Activated CD4-positive, alpha-beta T cell treated with anti-CD3 and anti-CD28 coated beads for 36 hours (primary cell): ENCODE data around the gene NOP58. TPM values are rescaled to one million over a fixed set of nuclear protein-coding genes. Genes with fewer than 3 reads are reported as not detected.

Source experiments
- ATAC-seq: fragments of 200-7000 bp; cut with Tn5 transposase; one replicate; pipeline ENCODE4 v1.10.0; 2021; ENCODE audit warnings: mild to moderate bottlenecking, moderate library complexity
- CTCF ChIA-PET: fragments of 350-600 bp; sonication (Branson Sonifier 250); formaldehyde crosslinking; loops from one replicate; lab custom pipeline; 2021; ENCODE audit warnings: antibody characterized with exemption; lab: Charles Lee
- POLR2A ChIA-PET: fragments of 350-600 bp; sonication (Branson Sonifier 250); formaldehyde crosslinking; loops from one replicate; lab custom pipeline; 2021; ENCODE audit warnings: antibody characterized with exemption, inconsistent platforms; lab: Charles Lee
- DNase-seq: peaks from one replicate; pipeline ENCODE4 v3.0.0-alpha.2; 2020
- H3K27ac Mint-ChIP-seq: one replicate; pipeline ENCODE4 v1.8.0; 2021; ENCODE audit warnings: mixed read lengths
- H3K27me3 Mint-ChIP-seq: one replicate; pipeline ENCODE4 v1.8.0; 2021; ENCODE audit warnings: mixed read lengths
- H3K36me3 Mint-ChIP-seq: one replicate; pipeline ENCODE4 v1.8.0; 2021; ENCODE audit warnings: low read depth, mixed read lengths
- H3K4me1 Mint-ChIP-seq: one replicate; pipeline ENCODE4 v1.8.0; 2021; ENCODE audit warnings: mixed read lengths
- H3K4me3 Mint-ChIP-seq: one replicate; pipeline ENCODE4 v1.8.0; 2021; ENCODE audit warnings: mild to moderate bottlenecking, moderate library complexity, mixed read lengths
- H3K9me3 Mint-ChIP-seq: one replicate; pipeline ENCODE4 v1.8.0; 2021; ENCODE audit warnings: low read depth, mixed read lengths
- intact Hi-C, 2 experiments: fragments of 100-400 bp; cut with DNase I in 1 of 2; cut with micrococcal nuclease in 1 of 2; formaldehyde crosslinking; loops; one replicate each; pipeline versions ENCODE4 v1.14.2 to v1.15.1; 2022 to 2024; cut with DNase I, micrococcal nuclease
- total RNA-seq, 2 experiments: library from RNA; stranded (reverse); gene quantifications; one replicate each; pipeline ENCODE4 v1.2.3, GENCODE V29; 2021

The NOP58 gene
- total RNA-seq, 2 experiments from 2014 or later = 160 to 180 TPM

- Mint-ChIP-seq H3K9me3 (no peaks in the 10 kb centered on the region), H3K4me3 (no peak overlapping the region), H3K36me3 (no peaks in the 10 kb centered on the region), H3K27ac (no peak overlapping the region), H3K4me1 (no peaks in the 10 kb centered on the region), H3K27me3 (no peaks in the 10 kb centered on the region)
- intact Hi-C loops = no loop called here
- ChIA-PET CTCF (no interaction called here), POLR2A (no interaction called here)
- DNase-seq (no peak), ATAC-seq (no peak)
Measured at GRCh38 chr2:202339071-202339870, 73.7 kb downstream of the NOP58 start.

- Mint-ChIP-seq H3K36me3 (no peaks in the 10 kb centered on the region), H3K4me3 (no peak overlapping the region), H3K9me3 (no peaks in the 10 kb centered on the region), H3K4me1 (no peaks in the 10 kb centered on the region), H3K27ac (no peak overlapping the region), H3K27me3 (no peaks in the 10 kb centered on the region)
- DNase-seq = no peak
- CTCF ChIA-PET = interaction anchor here (0.6 to 0.7 kb wide), 3 partner anchors 61 to 474 kb away, joined by 3 to 4 read pairs (median 3); no protein-coding TSS in a partner anchor
- ATAC-seq = no peak
- intact Hi-C loops = no loop called here
- POLR2A ChIA-PET = no interaction called here
Measured at GRCh38 chr2:202344178-202344577, 78.6 kb downstream of the NOP58 start.

DNA sequence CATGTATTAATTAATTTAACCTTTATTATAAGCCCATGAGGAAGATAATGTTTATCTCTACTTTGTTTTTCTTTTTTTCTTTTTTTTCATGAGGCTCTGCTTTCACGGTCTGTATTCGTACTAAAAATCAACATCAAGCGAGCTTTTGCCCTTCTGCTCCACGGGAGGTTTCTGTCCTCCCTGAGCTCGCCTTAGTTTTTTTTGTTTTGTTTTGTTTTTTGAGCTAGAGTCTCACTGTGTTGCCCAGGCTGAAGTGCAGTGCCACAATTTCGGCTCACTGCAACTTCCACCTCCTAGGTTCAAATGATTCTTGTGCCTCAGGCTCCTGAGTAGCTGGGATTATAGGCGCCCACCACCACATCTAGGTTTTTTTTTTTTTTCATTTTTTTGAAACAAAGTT, 80.6 kb downstream of the NOP58 start:
- Mint-ChIP-seq H3K9me3 (no peaks in the 10 kb centered on the region), H3K27me3 (no peaks in the 10 kb centered on the region), H3K4me3 (no peak overlapping the region), H3K27ac (no peak overlapping the region), H3K36me3 (no peaks in the 10 kb centered on the region), H3K4me1 (no peaks in the 10 kb centered on the region)
- no peak for DNase-seq
- ChIA-PET CTCF (no interaction called here), POLR2A (no interaction called here)
- intact Hi-C loops = no loop called here
- ATAC-seq = no peak

Other genes with a start within 250 kb of the NOP58 start
- under 1 TPM; 0.58 to 0.94 TPM for gene FZD7, start 231.9 kb upstream of the NOP58 start, total RNA-seq
- gene KIAA2012, start 192.5 kb upstream of the NOP58 start, total RNA-seq = not detected
- gene SUMO1, start 27.2 kb upstream of the NOP58 start, total RNA-seq = 100 to 1,000 TPM; 132 to 164 TPM
- 10 to 100 TPM in 1 of 2 experiments, 1 to 10 TPM in 1; 7.6 to 10.8 TPM for gene BMPR2, start 110.6 kb downstream of the NOP58 start, total RNA-seq